Activated CD4-positive, CD25-positive, alpha-beta regulatory T cell treated with anti-CD3 and anti-CD28 coated beads, Interleukin-2, amount 50 U/mL, for 72 hours (primary cell): ENCODE measurements around the gene STN1.

ENCODE experiments used
- DNase-seq: peaks from one replicate; pipeline ENCODE4 v3.0.0; 2021

The STN1 gene

GRCh38 chr10:103892181-103892580 is 25.8 kb downstream of the STN1 start:
- DNase-seq, result no peak

GRCh38 chr10:103890688-103891087 is 27.3 kb downstream of the STN1 start:
- no peak for DNase-seq

- DNase-seq, result no peak
Observed at GRCh38 chr10:103890194-103890658, 27.8 kb downstream of the STN1 start.

- no peak for DNase-seq
Observed at GRCh38 chr10:103889121-103889720, 28.8 kb downstream of the STN1 start.

GRCh38 chr10:103888113-103888841 is 29.7 kb downstream of the STN1 start:
- no peak for DNase-seq

GRCh38 chr10:103885617-103886016 is 32.4 kb downstream of the STN1 start:
- no peak for DNase-seq

- no peak for DNase-seq
Observed at GRCh38 chr10:103884681-103885139, 33.3 kb downstream of the STN1 start.

- no peak for DNase-seq
Observed at GRCh38 chr10:103882285-103883007, 35.5 kb downstream of the STN1 start.

GRCh38 chr10:103881416-103882284 is 36.3 kb downstream of the STN1 start:
- DNase-seq, result no peak

GRCh38 chr10:103879831-103880230 is 38.2 kb downstream of the STN1 start:
- no peak for DNase-seq

- no peak for DNase-seq
Observed at GRCh38 chr10:103879409-103879808, 38.6 kb downstream of the STN1 start.

- no peak for DNase-seq
Observed at GRCh38 chr10:103877861-103878260, 40.1 kb downstream of the STN1 start.

- DNase-seq, result no peak
Observed at GRCh38 chr10:103876155-103876554, 41.8 kb downstream of the STN1 start.

GRCh38 chr10:103874730-103875129 is 43.3 kb downstream of the STN1 start:
- DNase-seq, result no peak

- no peak for DNase-seq
Observed at GRCh38 chr10:103872137-103872931, 45.6 kb downstream of the STN1 start.

- no peak for DNase-seq
Observed at GRCh38 chr10:103871006-103871405, 47.0 kb downstream of the STN1 start.

GRCh38 chr10:103870516-103870915 is 47.5 kb downstream of the STN1 start:
- DNase-seq, result no peak

- no peak for DNase-seq
Observed at GRCh38 chr10:103869336-103869735, 48.6 kb downstream of the STN1 start.

GRCh38 chr10:103868200-103868599 is 49.8 kb downstream of the STN1 start:
- no peak for DNase-seq

GRCh38 chr10:103861505-103861904 is 56.5 kb downstream of the STN1 start:
- no peak for DNase-seq

GRCh38 chr10:103859161-103860086 is 58.6 kb downstream of the STN1 start:
- DNase-seq, result peak; percentile 53
